ENCODE data around the gene SARNP. TPM values are rescaled to one million over a fixed set of nuclear protein-coding genes. Genes with fewer than 3 reads are reported as not detected.

Gene SARNP
- total RNA-seq, 1 donor from 2014 or later = 78.3 TPM

- intact Hi-C loops (cut with micrococcal nuclease) = no loop called here
- H3K4me1 Mint-ChIP-seq (ENCODE audit: low read depth) = peaks cover 26% of the 10 kb centered on the region
- H3K4me3 Mint-ChIP-seq (ENCODE audit: low read depth) = no peak overlapping the region
- H3K27ac Mint-ChIP-seq = no peak overlapping the region
- H3K36me3 Mint-ChIP-seq (ENCODE audit: low read depth) = no peaks in the 10 kb centered on the region
- H3K9me3 Mint-ChIP-seq = no peaks in the 10 kb centered on the region
- H3K27me3 Mint-ChIP-seq (ENCODE audit: low read depth) = no peaks in the 10 kb centered on the region
- DNase-seq (ENCODE audit: low spot score) = no peak
Observed at GRCh38 chr12:55733021-55733555, 84.4 kb downstream of the SARNP start.

- Mint-ChIP-seq H3K27ac (no peak overlapping the region), H3K4me1 (ENCODE audit: low read depth) (peaks cover 23% of the 10 kb centered on the region), H3K9me3 (no peaks in the 10 kb centered on the region), H3K27me3 (ENCODE audit: low read depth) (no peaks in the 10 kb centered on the region), H3K36me3 (ENCODE audit: low read depth) (no peaks in the 10 kb centered on the region), H3K4me3 (ENCODE audit: low read depth) (no peak overlapping the region)
- no peak for DNase-seq (ENCODE audit: low spot score)
- intact Hi-C loops (cut with micrococcal nuclease) = no loop called here
Observed at GRCh38 chr12:55732288-55732687, 85.2 kb downstream of the SARNP start.

- Mint-ChIP-seq H3K4me3 (ENCODE audit: low read depth) (peak overlapping the region; percentile 85), H3K27me3 (ENCODE audit: low read depth) (no peaks in the 10 kb centered on the region), H3K36me3 (ENCODE audit: low read depth) (peaks cover 16% of the 10 kb centered on the region), H3K4me1 (ENCODE audit: low read depth) (peaks cover 26% of the 10 kb centered on the region), H3K9me3 (no peaks in the 10 kb centered on the region), H3K27ac (peak overlapping the region; percentile 91)
- DNase-seq (ENCODE audit: low spot score) = no peak
- intact Hi-C loops (cut with micrococcal nuclease) = loop anchor here (1.0 to 2.0 kb wide), 4 partner anchors 8 to 87 kb away; partner anchors contain the start of genes BLOC1S1, GDF11 and SARNP
Observed at GRCh38 chr12:55729819-55730818, 87.4 kb downstream of the SARNP start.

GRCh38 chr12:55728939-55729818 lies 88.3 kb downstream of the SARNP start, which contains the start of gene CD63:
Gene CD63, minus strand, starts transcription at chr12:55729009. Its CDS starts 668 bp downstream, at chr12:55728341.
- Mint-ChIP-seq H3K27ac (peak within 1 kb of the TSS; percentile 91), H3K27me3 (ENCODE audit: low read depth) (no peaks in the 10 kb centered on the region), H3K4me3 (ENCODE audit: low read depth) (peak within 1 kb of the TSS; percentile 85), H3K4me1 (ENCODE audit: low read depth) (peaks cover 29% of the 10 kb centered on the region), H3K9me3 (no peaks in the 10 kb centered on the region), H3K36me3 (ENCODE audit: low read depth) (peaks cover 23% of the 10 kb centered on the region)
- peak; percentile 44 for DNase-seq (ENCODE audit: low spot score)
- intact Hi-C loops (cut with micrococcal nuclease) = loop anchor here (1.0 to 2.0 kb wide), 3 partner anchors 13 to 88 kb away; partner anchors contain the start of genes BLOC1S1, GDF11 and SARNP

GRCh38 chr12:55728186-55728938 lies 89.2 kb downstream of the SARNP start:
- Mint-ChIP-seq H3K36me3 (ENCODE audit: low read depth) (peaks cover 23% of the 10 kb centered on the region), H3K9me3 (no peaks in the 10 kb centered on the region), H3K4me3 (ENCODE audit: low read depth) (peak overlapping the region; percentile 79), H3K27ac (peak overlapping the region; percentile 28), H3K4me1 (ENCODE audit: low read depth) (peaks cover 29% of the 10 kb centered on the region), H3K27me3 (ENCODE audit: low read depth) (no peaks in the 10 kb centered on the region)
- DNase-seq (ENCODE audit: low spot score) = no peak
- intact Hi-C loops (cut with micrococcal nuclease) = loop anchor here (2.0 kb wide), 1 partner anchor 14 kb away; the partner anchor contains the start of gene GDF11

- H3K27me3 Mint-ChIP-seq (ENCODE audit: low read depth) = no peaks in the 10 kb centered on the region
- peak overlapping the region; percentile 48 for H3K27ac Mint-ChIP-seq
- H3K4me3 Mint-ChIP-seq (ENCODE audit: low read depth) = peak overlapping the region; percentile 79
- peaks cover 23% of the 10 kb centered on the region for H3K36me3 Mint-ChIP-seq (ENCODE audit: low read depth)
- intact Hi-C loops (cut with micrococcal nuclease) = loop anchor here (2.0 kb wide), 1 partner anchor 15 kb away; the partner anchor contains the start of gene GDF11
- no peak for DNase-seq (ENCODE audit: low spot score)
- H3K9me3 Mint-ChIP-seq = no peaks in the 10 kb centered on the region
- H3K4me1 Mint-ChIP-seq (ENCODE audit: low read depth) = peaks cover 29% of the 10 kb centered on the region
Observed at GRCh38 chr12:55727643-55728185, 89.8 kb downstream of the SARNP start.

GRCh38 chr12:55726971-55727370 lies 90.6 kb downstream of the SARNP start:
- peak overlapping the region; percentile 24 for H3K27ac Mint-ChIP-seq
- peaks cover 29% of the 10 kb centered on the region for H3K4me1 Mint-ChIP-seq (ENCODE audit: low read depth)
- H3K27me3 Mint-ChIP-seq (ENCODE audit: low read depth) = no peaks in the 10 kb centered on the region
- H3K9me3 Mint-ChIP-seq = no peaks in the 10 kb centered on the region
- intact Hi-C loops (cut with micrococcal nuclease) = no loop called here
- peaks cover 23% of the 10 kb centered on the region for H3K36me3 Mint-ChIP-seq (ENCODE audit: low read depth)
- H3K4me3 Mint-ChIP-seq (ENCODE audit: low read depth) = peak overlapping the region; percentile 79
- no peak for DNase-seq (ENCODE audit: low spot score)

GRCh38 chr12:55725556-55725955 lies 92.0 kb downstream of the SARNP start:
- intact Hi-C loops (cut with micrococcal nuclease) = no loop called here
- no peak for DNase-seq (ENCODE audit: low spot score)
- peaks cover 25% of the 10 kb centered on the region for H3K4me1 Mint-ChIP-seq (ENCODE audit: low read depth)
- H3K4me3 Mint-ChIP-seq (ENCODE audit: low read depth) = peak overlapping the region; percentile 50
- H3K27ac Mint-ChIP-seq = no peak overlapping the region
- peaks cover 23% of the 10 kb centered on the region for H3K36me3 Mint-ChIP-seq (ENCODE audit: low read depth)
- H3K27me3 Mint-ChIP-seq (ENCODE audit: low read depth) = no peaks in the 10 kb centered on the region
- H3K9me3 Mint-ChIP-seq = no peaks in the 10 kb centered on the region

- peaks cover 23% of the 10 kb centered on the region for H3K36me3 Mint-ChIP-seq (ENCODE audit: low read depth)
- no peaks in the 10 kb centered on the region for H3K27me3 Mint-ChIP-seq (ENCODE audit: low read depth)
- intact Hi-C loops (cut with micrococcal nuclease) = no loop called here
- no peaks in the 10 kb centered on the region for H3K9me3 Mint-ChIP-seq
- H3K4me1 Mint-ChIP-seq (ENCODE audit: low read depth) = peaks cover 19% of the 10 kb centered on the region
- H3K27ac Mint-ChIP-seq = no peak overlapping the region
- no peak for DNase-seq (ENCODE audit: low spot score)
- no peak overlapping the region for H3K4me3 Mint-ChIP-seq (ENCODE audit: low read depth)
Observed at GRCh38 chr12:55724940-55725309, 92.6 kb downstream of the SARNP start.

GRCh38 chr12:55724226-55724939 lies 93.1 kb downstream of the SARNP start:
- no peaks in the 10 kb centered on the region for H3K27me3 Mint-ChIP-seq (ENCODE audit: low read depth)
- no peaks in the 10 kb centered on the region for H3K9me3 Mint-ChIP-seq
- peaks cover 23% of the 10 kb centered on the region for H3K36me3 Mint-ChIP-seq (ENCODE audit: low read depth)
- H3K27ac Mint-ChIP-seq = no peak overlapping the region
- intact Hi-C loops (cut with micrococcal nuclease) = no loop called here
- H3K4me3 Mint-ChIP-seq (ENCODE audit: low read depth) = no peak overlapping the region
- DNase-seq (ENCODE audit: low spot score) = peak; percentile 47
- peaks cover 14% of the 10 kb centered on the region for H3K4me1 Mint-ChIP-seq (ENCODE audit: low read depth)

- Mint-ChIP-seq H3K4me3 (ENCODE audit: low read depth) (no peak overlapping the region), H3K27me3 (ENCODE audit: low read depth) (no peaks in the 10 kb centered on the region), H3K36me3 (ENCODE audit: low read depth) (peaks cover 23% of the 10 kb centered on the region), H3K27ac (no peak overlapping the region), H3K4me1 (ENCODE audit: low read depth) (peaks cover 17% of the 10 kb centered on the region), H3K9me3 (no peaks in the 10 kb centered on the region)
- no peak for DNase-seq (ENCODE audit: low spot score)
- intact Hi-C loops (cut with micrococcal nuclease) = no loop called here
Observed at GRCh38 chr12:55723516-55724225, 93.9 kb downstream of the SARNP start.
